ENCODE measurements around the gene ELF2.

DNA sequence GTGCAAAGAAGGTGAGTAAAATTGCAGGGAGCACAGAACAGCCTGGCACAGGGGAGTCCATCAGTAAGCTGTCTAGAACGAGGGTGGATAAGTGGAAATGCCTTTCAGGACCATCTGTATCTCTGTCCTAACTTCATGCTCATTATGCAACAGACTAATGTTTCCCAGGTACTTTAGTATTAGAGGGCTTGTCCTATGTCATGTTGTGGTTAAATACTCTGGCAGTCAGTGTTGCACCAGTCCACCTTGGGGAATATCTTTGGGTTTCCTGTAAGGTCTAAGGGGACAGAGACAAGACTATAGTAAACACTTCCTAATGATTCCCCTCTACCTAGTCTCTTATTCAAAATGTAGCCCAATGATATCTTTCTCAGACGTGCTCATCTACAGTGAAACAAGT lies 140.1 kb downstream of the ELF2 start:
- TF ChIP-seq, protein P1, sequence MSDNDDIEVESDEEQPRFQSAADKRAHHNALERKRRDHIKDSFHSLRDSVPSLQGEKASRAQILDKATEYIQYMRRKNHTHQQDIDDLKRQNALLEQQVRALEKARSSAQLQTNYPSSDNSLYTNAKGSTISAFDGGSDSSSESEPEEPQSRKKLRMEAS (IDR thresholded peaks at IDR 0.05) = no peak
- TF ChIP-seq TAF1 (IDR thresholded peaks at IDR 0.05; ENCODE audit: low read depth) = no peak
- TF ChIP-seq NFIC (IDR thresholded peaks at IDR 0.05) = no peak
- no peak for TF ChIP-seq ZBTB7A (IDR thresholded peaks at IDR 0.05; ENCODE audit: low read depth)
- no peak for TF ChIP-seq RAD21 (IDR thresholded peaks at IDR 0.05; ENCODE audit: low read depth)
- TF ChIP-seq EP300 (IDR thresholded peaks at IDR 0.05; ENCODE audit: borderline replicate concordance) = no peak
- TF ChIP-seq, protein P2, sequence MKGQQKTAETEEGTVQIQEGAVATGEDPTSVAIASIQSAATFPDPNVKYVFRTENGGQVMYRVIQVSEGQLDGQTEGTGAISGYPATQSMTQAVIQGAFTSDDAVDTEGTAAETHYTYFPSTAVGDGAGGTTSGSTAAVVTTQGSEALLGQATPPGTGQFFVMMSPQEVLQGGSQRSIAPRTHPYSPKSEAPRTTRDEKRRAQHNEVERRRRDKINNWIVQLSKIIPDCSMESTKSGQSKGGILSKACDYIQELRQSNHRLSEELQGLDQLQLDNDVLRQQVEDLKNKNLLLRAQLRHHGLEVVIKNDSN (IDR thresholded peaks at IDR 0.05) = no peak
- TF ChIP-seq TEAD4 (IDR thresholded peaks at IDR 0.05) = no peak
- no peak for TF ChIP-seq REST (IDR thresholded peaks at IDR 0.05; ENCODE audit: low read depth)
- TF ChIP-seq CREB1 (IDR thresholded peaks at IDR 0.05; ENCODE audit: low read depth) = no peak
- TF ChIP-seq FOXM1 (IDR thresholded peaks at IDR 0.05; ENCODE audit: borderline replicate concordance, low read depth) = no peak
- no peak for TF ChIP-seq YY1 (IDR thresholded peaks at IDR 0.05; ENCODE audit: low read depth)

Data from Ishikawa (cell line).